ENCODE results near the gene COL15A1.

Gene COL15A1

GRCh38 chr9:99103901-99104458 is 160.3 kb downstream of the COL15A1 start:
- H3K4me1 ChIP-seq (ENCODE audit: control insufficient read depth, insufficient read depth, low read length) = peaks cover 33% of the 10 kb centered on the region
- no peaks in the 10 kb centered on the region for H3K36me3 ChIP-seq (ENCODE audit: control insufficient read depth, insufficient read depth, low read length)
- H3K4me3 ChIP-seq (ENCODE audit: low read length) = peak overlapping the region; percentile 77
- H3K27ac ChIP-seq (ENCODE audit: low read depth, low read length) = peak overlapping the region; percentile 96
- H3K27me3 ChIP-seq (ENCODE audit: control insufficient read depth, insufficient read depth, low read length) = no peaks in the 10 kb centered on the region
- H3K9ac ChIP-seq (ENCODE audit: low read length) = peak overlapping the region; percentile 88

GRCh38 chr9:99104459-99105151 is 160.9 kb downstream of the COL15A1 start, which contains the start of gene TGFBR1:
Gene TGFBR1, plus strand, starts transcription at chr9:99105113. Its CDS starts 93 bp downstream, at chr9:99105206.
- Histone ChIP-seq H3K36me3 (ENCODE audit: control insufficient read depth, insufficient read depth, low read length) (no peaks in the 10 kb centered on the region), H3K9ac (ENCODE audit: low read length) (peak within 1 kb of the TSS; percentile 88), H3K4me3 (ENCODE audit: low read length) (peak within 1 kb of the TSS; percentile 77), H3K27me3 (ENCODE audit: control insufficient read depth, insufficient read depth, low read length) (no peaks in the 10 kb centered on the region), H3K4me1 (ENCODE audit: control insufficient read depth, insufficient read depth, low read length) (peaks cover 33% of the 10 kb centered on the region), H3K27ac (ENCODE audit: low read depth, low read length) (peak within 1 kb of the TSS; percentile 96)

- Histone ChIP-seq H3K9ac (ENCODE audit: low read length) (peak overlapping the region; percentile 7), H3K4me3 (ENCODE audit: low read length) (peak overlapping the region; percentile 69), H3K36me3 (ENCODE audit: control insufficient read depth, insufficient read depth, low read length) (no peaks in the 10 kb centered on the region), H3K27me3 (ENCODE audit: control insufficient read depth, insufficient read depth, low read length) (no peaks in the 10 kb centered on the region), H3K27ac (ENCODE audit: low read depth, low read length) (peak overlapping the region; percentile 96), H3K4me1 (ENCODE audit: control insufficient read depth, insufficient read depth, low read length) (peaks cover 33% of the 10 kb centered on the region)
These were observed 161.7 kb downstream of the COL15A1 start for GRCh38 chr9:99105152-99106043.

GRCh38 chr9:99106044-99106375 is 162.3 kb downstream of the COL15A1 start:
- peak overlapping the region; percentile 7 for H3K9ac ChIP-seq (ENCODE audit: low read length)
- H3K4me1 ChIP-seq (ENCODE audit: control insufficient read depth, insufficient read depth, low read length) = peaks cover 33% of the 10 kb centered on the region
- peak overlapping the region; percentile 69 for H3K4me3 ChIP-seq (ENCODE audit: low read length)

DNA sequence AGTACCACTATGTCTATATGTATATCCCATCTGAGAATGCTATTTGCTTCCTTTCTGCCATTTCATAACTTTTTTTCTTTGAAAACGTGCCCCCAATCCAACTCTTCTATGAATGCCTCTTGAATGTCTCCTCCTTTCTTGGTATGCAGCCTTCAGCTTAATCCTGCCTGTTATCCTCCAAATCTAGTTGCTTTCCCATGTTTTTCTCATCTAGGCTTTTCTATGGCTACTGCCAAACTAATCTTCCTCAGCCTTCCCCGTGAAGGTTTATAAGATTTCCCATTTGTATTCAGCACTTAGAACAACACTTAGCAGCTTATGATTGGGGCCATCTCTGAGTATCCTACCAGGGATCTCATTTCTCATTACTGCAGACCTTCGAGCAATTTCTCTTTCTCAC is 163.7 kb downstream of the COL15A1 start:
- peaks cover 37% of the 10 kb centered on the region for H3K4me1 ChIP-seq (ENCODE audit: control insufficient read depth, insufficient read depth, low read length)
- H3K27me3 ChIP-seq (ENCODE audit: control insufficient read depth, insufficient read depth, low read length) = no peaks in the 10 kb centered on the region
- no peak overlapping the region for H3K9ac ChIP-seq (ENCODE audit: low read length)
- no peak overlapping the region for H3K27ac ChIP-seq (ENCODE audit: low read depth, low read length)
- no peaks in the 10 kb centered on the region for H3K36me3 ChIP-seq (ENCODE audit: control insufficient read depth, insufficient read depth, low read length)
- peak overlapping the region; percentile 52 for H3K4me3 ChIP-seq (ENCODE audit: low read length)

More at GRCh38 chr9:99106044-99106375, 162.3 kb downstream of the COL15A1 start:
- H3K27ac ChIP-seq (ENCODE audit: low read depth, low read length) = peak overlapping the region; percentile 96
- no peaks in the 10 kb centered on the region for H3K27me3 ChIP-seq (ENCODE audit: control insufficient read depth, insufficient read depth, low read length)
- no peaks in the 10 kb centered on the region for H3K36me3 ChIP-seq (ENCODE audit: control insufficient read depth, insufficient read depth, low read length)

- peaks cover 39% of the 10 kb centered on the region for H3K4me1 ChIP-seq (ENCODE audit: control insufficient read depth, insufficient read depth, low read length)
- peak overlapping the region; percentile 52 for H3K4me3 ChIP-seq (ENCODE audit: low read length)
- no peaks in the 10 kb centered on the region for H3K36me3 ChIP-seq (ENCODE audit: control insufficient read depth, insufficient read depth, low read length)
- H3K27me3 ChIP-seq (ENCODE audit: control insufficient read depth, insufficient read depth, low read length) = no peaks in the 10 kb centered on the region
- no peak overlapping the region for H3K27ac ChIP-seq (ENCODE audit: low read depth, low read length)
- H3K9ac ChIP-seq (ENCODE audit: low read length) = no peak overlapping the region
These were observed 164.4 kb downstream of the COL15A1 start for GRCh38 chr9:99108131-99108530.

GRCh38 chr9:99109522-99109921 is 165.8 kb downstream of the COL15A1 start:
- Histone ChIP-seq H3K27ac (ENCODE audit: low read depth, low read length) (no peak overlapping the region), H3K27me3 (ENCODE audit: control insufficient read depth, insufficient read depth, low read length) (no peaks in the 10 kb centered on the region), H3K36me3 (ENCODE audit: control insufficient read depth, insufficient read depth, low read length) (no peaks in the 10 kb centered on the region), H3K9ac (ENCODE audit: low read length) (no peak overlapping the region), H3K4me3 (ENCODE audit: low read length) (no peak overlapping the region), H3K4me1 (ENCODE audit: control insufficient read depth, insufficient read depth, low read length) (peaks cover 33% of the 10 kb centered on the region)

DNA sequence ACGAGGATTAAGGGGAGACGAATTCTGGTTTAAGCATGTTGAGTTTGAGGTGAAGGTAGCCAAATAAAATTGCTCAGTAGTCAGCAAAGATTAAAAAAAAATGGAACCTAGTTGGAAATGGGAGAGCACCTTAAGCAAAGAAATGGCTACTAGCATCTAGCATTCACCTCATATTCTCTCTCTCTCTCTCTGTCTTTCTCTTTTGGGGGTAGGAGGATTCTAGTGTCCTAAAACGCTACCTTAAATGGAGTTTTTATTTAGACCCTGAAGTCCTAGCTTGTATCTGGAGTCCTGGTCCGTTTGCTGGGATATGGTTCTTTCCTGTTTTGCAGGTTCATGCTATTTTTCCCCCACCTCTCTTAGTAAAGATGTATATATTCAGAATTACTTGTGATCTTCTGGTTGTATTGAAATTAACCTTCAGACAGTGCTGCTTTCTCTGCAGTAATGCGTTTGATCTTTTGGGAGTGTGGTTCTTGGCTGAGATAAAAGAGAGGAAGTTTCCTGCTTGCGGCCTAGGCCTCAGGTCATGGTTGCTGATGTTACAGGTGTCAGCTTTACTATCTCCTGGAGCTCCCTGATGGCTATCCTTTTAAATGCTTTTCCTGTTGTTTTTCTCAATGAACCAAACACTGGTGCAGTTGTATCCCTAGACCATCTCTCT is 169.2 kb downstream of the COL15A1 start:
- H3K4me1 ChIP-seq (ENCODE audit: control insufficient read depth, insufficient read depth, low read length) = peaks cover 30% of the 10 kb centered on the region
- H3K27ac ChIP-seq (ENCODE audit: low read depth, low read length) = peak overlapping the region; percentile 57

GRCh38 chr9:99113414-99114048 is 169.8 kb downstream of the COL15A1 start:
- H3K9ac ChIP-seq (ENCODE audit: low read length) = no peak overlapping the region
- no peaks in the 10 kb centered on the region for H3K27me3 ChIP-seq (ENCODE audit: control insufficient read depth, insufficient read depth, low read length)
- peaks cover 25% of the 10 kb centered on the region for H3K4me1 ChIP-seq (ENCODE audit: control insufficient read depth, insufficient read depth, low read length)
- H3K4me3 ChIP-seq (ENCODE audit: low read length) = no peak overlapping the region
- H3K36me3 ChIP-seq (ENCODE audit: control insufficient read depth, insufficient read depth, low read length) = no peaks in the 10 kb centered on the region
- H3K27ac ChIP-seq (ENCODE audit: low read depth, low read length) = peak overlapping the region; percentile 30

More for the DNA sequence above, 169.2 kb downstream of the COL15A1 start:
- Histone ChIP-seq H3K36me3 (ENCODE audit: control insufficient read depth, insufficient read depth, low read length) (no peaks in the 10 kb centered on the region), H3K4me3 (ENCODE audit: low read length) (no peak overlapping the region), H3K27me3 (ENCODE audit: control insufficient read depth, insufficient read depth, low read length) (no peaks in the 10 kb centered on the region), H3K9ac (ENCODE audit: low read length) (no peak overlapping the region)

- peak overlapping the region; percentile 48 for H3K27ac ChIP-seq (ENCODE audit: low read depth, low read length)
- peaks cover 25% of the 10 kb centered on the region for H3K4me1 ChIP-seq (ENCODE audit: control insufficient read depth, insufficient read depth, low read length)
These were observed 170.3 kb downstream of the COL15A1 start for GRCh38 chr9:99114049-99114440.

GRCh38 chr9:99114846-99115500 is 171.3 kb downstream of the COL15A1 start:
- Histone ChIP-seq H3K27ac (ENCODE audit: low read depth, low read length) (peak overlapping the region; percentile 48), H3K4me1 (ENCODE audit: control insufficient read depth, insufficient read depth, low read length) (peaks cover 28% of the 10 kb centered on the region), H3K9ac (ENCODE audit: low read length) (no peak overlapping the region), H3K36me3 (ENCODE audit: control insufficient read depth, insufficient read depth, low read length) (no peaks in the 10 kb centered on the region), H3K27me3 (ENCODE audit: control insufficient read depth, insufficient read depth, low read length) (no peaks in the 10 kb centered on the region), H3K4me3 (ENCODE audit: low read length) (no peak overlapping the region)

More at GRCh38 chr9:99114049-99114440, 170.3 kb downstream of the COL15A1 start:
- Histone ChIP-seq H3K4me3 (ENCODE audit: low read length) (no peak overlapping the region), H3K27me3 (ENCODE audit: control insufficient read depth, insufficient read depth, low read length) (no peaks in the 10 kb centered on the region), H3K36me3 (ENCODE audit: control insufficient read depth, insufficient read depth, low read length) (no peaks in the 10 kb centered on the region), H3K9ac (ENCODE audit: low read length) (no peak overlapping the region)

Data from rectal smooth muscle tissue (tissue), 1 donor.